Measurements from ENCODE around the gene DENND5A. TPM values are rescaled to one million over a fixed set of nuclear protein-coding genes. Genes with fewer than 3 reads are reported as not detected.

The DENND5A gene
- total and polyA plus RNA-seq, 3 donors from 2014 or later, result 51.2 to 88.8 (median 73.6) TPM

DNA sequence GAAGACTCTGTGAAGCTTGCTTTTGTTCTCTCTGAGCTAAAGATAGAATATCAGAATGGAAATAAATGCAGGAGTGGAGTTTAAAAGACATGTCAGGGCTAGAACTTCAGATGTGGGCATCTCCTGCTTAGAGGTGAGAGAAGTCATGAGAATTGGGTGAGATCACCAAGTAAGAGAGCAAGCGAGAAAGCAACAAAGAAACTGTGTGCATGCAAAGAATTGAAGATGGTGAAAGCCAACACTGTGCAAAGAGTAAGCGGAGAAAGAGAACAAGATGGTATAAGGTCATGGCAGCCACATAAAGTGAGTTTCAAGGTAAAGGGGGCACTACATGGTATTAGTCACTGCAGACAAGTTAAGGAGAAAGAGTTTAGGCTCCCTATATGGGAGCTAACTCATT lies 116.4 kb downstream of the DENND5A start:
- Histone ChIP-seq H3K4me1 (no peaks in the 10 kb centered on the region), H3K27ac (no peak overlapping the region), H3K4me3 (no peak overlapping the region), H3K27me3 (no peaks in the 10 kb centered on the region), H3K9me3 (no peaks in the 10 kb centered on the region), H3K36me3 (ENCODE audit: low read depth, missing control alignments) (no peaks in the 10 kb centered on the region)
- no peak for DNase-seq
- no peak for TF ChIP-seq CTCF (IDR thresholded peaks at IDR 0.05)
- TF ChIP-seq POLR2A (IDR thresholded peaks at IDR 0.05), result no peak
- 95 to 97% methylated on average over 2 of the region's 2 CpGs for WGBS, 2 donors
- intact Hi-C loops (cut with DNase I; ENCODE audit: low total_unique reads), result no loop called here

GRCh38 chr11:9148035-9148434 lies 117.1 kb downstream of the DENND5A start:
- Histone ChIP-seq H3K36me3 (ENCODE audit: low read depth, missing control alignments) (no peaks in the 10 kb centered on the region), H3K27me3 (no peaks in the 10 kb centered on the region), H3K4me3 (no peak overlapping the region), H3K27ac (no peak overlapping the region), H3K4me1 (no peaks in the 10 kb centered on the region), H3K9me3 (no peaks in the 10 kb centered on the region)
- intact Hi-C loops (cut with DNase I; ENCODE audit: low total_unique reads), result no loop called here
- TF ChIP-seq CTCF (IDR thresholded peaks at IDR 0.05) (no peak), POLR2A (IDR thresholded peaks at IDR 0.05) (no peak)
- WGBS, 2 donors, result 94 to 96% methylated on average over 2 of the region's 2 CpGs
- DNase-seq, result no peak

DNA sequence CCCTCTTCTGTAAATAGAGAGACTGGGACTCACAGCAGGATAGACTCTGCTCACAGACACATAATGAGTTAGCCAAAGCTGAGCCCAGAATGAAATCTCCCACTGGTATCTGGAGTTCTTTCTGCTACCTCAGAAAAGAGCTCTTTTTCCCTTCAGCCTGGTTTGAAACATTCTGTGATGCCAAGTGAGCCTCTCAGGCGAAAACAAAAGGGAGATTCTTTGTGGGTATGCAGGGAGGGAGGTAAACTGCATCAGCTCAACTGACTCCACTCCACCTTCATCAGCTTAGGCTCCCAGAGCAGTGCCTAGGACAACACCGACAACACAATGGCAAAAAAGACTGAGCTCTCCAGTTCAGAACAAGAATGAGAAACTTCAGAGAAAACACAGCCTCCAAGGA lies 118.7 kb downstream of the DENND5A start:
- no peaks in the 10 kb centered on the region for H3K4me1 ChIP-seq
- no peak for TF ChIP-seq CTCF (IDR thresholded peaks at IDR 0.05)
- no peak for TF ChIP-seq POLR2A (IDR thresholded peaks at IDR 0.05)
- no peak overlapping the region for H3K4me3 ChIP-seq
- H3K36me3 ChIP-seq (ENCODE audit: low read depth, missing control alignments), result no peaks in the 10 kb centered on the region
- intact Hi-C loops (cut with DNase I; ENCODE audit: low total_unique reads), result no loop called here
- no peak overlapping the region for H3K27ac ChIP-seq
- WGBS, 2 donors, result 82 to 85% methylated on average over 2 of the region's 2 CpGs
- no peaks in the 10 kb centered on the region for H3K9me3 ChIP-seq
- H3K27me3 ChIP-seq, result no peaks in the 10 kb centered on the region
- DNase-seq, result no peak

DNA sequence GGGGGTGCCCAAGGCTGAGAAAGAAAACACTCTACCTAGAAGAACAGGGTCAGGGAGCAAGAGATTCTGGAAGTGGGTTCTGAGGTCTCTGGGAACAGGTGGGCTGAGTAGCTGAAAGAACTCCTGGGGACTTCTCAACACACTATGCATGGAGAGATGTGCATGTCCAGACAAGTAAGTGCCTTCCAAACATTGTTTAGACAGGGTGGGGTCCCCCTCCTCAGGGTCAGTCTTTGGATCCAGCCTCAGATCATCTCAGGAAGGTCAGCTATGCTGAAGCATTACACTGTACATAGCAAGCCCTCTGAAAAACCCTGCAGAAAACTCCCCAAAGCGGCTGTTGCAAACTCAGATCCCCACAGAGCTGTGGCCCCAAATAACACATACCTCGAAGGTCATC lies 119.9 kb downstream of the DENND5A start:
- H3K27me3 ChIP-seq, result no peaks in the 10 kb centered on the region
- no peak for TF ChIP-seq POLR2A (IDR thresholded peaks at IDR 0.05)
- no peak for TF ChIP-seq CTCF (IDR thresholded peaks at IDR 0.05)
- intact Hi-C loops (cut with DNase I; ENCODE audit: low total_unique reads), result no loop called here
- H3K4me1 ChIP-seq, result no peaks in the 10 kb centered on the region
- H3K4me3 ChIP-seq, result no peak overlapping the region
- no peak overlapping the region for H3K27ac ChIP-seq
- WGBS, 2 donors, result 78 to 100% methylated on average over 1 to 2 of the region's 2 CpGs
- H3K9me3 ChIP-seq, result no peaks in the 10 kb centered on the region
- H3K36me3 ChIP-seq (ENCODE audit: low read depth, missing control alignments), result no peaks in the 10 kb centered on the region
- no peak for DNase-seq

- Histone ChIP-seq H3K9me3 (no peaks in the 10 kb centered on the region), H3K4me3 (no peak overlapping the region), H3K4me1 (peaks cover 3% of the 10 kb centered on the region), H3K27me3 (no peaks in the 10 kb centered on the region), H3K27ac (no peak overlapping the region), H3K36me3 (ENCODE audit: low read depth, missing control alignments) (no peaks in the 10 kb centered on the region)
- intact Hi-C loops (cut with DNase I; ENCODE audit: low total_unique reads), result no loop called here
- WGBS, 2 donors, result 94 to 95% methylated on average over 2 of the region's 2 CpGs
- TF ChIP-seq POLR2A (IDR thresholded peaks at IDR 0.05) (no peak), CTCF (IDR thresholded peaks at IDR 0.05) (no peak)
- no peak for DNase-seq
Observed at GRCh38 chr11:9144828-9145227, 120.3 kb downstream of the DENND5A start.
